NT2/D1 (cell line): ENCODE measurements around the gene ELMOD3.

ENCODE experiments used
- SUZ12 ChIP-seq: IDR thresholded peaks from 2 replicates; pipeline ENCODE4 v1.6.1; 2011; ENCODE audit not compliant: insufficient read length, insufficient read depth; ENCODE audit errors: extremely low read depth
- YY1 ChIP-seq: IDR thresholded peaks from 2 replicates; pipeline ENCODE4 v1.6.1; 2011; ENCODE audit not compliant: insufficient read length, insufficient read depth
- ZNF274 ChIP-seq: IDR thresholded peaks from 2 replicates; pipeline ENCODE4 v1.6.1; 2011; ENCODE audit warnings: mild to moderate bottlenecking, low read depth, low read length

- TF ChIP-seq YY1 (no peak), ZNF274 (no peak), SUZ12 (no peak)
These were observed 44.2 kb upstream of the ELMOD3 start for GRCh38 chr2:85310330-85310729.
